Esophagus squamous epithelium (tissue), 5 donors: ENCODE measurements around the gene FCRL6. TPM values are rescaled to one million over a fixed set of nuclear protein-coding genes. Genes with fewer than 3 reads are reported as not detected.

Source experiments
- DNase-seq: peaks from one replicate; lab custom pipeline; 2025; lab: John Stamatoyannopoulos, UW
- H3K27ac ChIP-seq, 4 donors: fragments of 200-600 bp; sonication (generic); one replicate each; pipeline ENCODE4 v1.5.1; 2016 to 2019; ENCODE audit warnings: mild to moderate bottlenecking in 1 of 4
- H3K27me3 ChIP-seq, 4 donors: fragments of 200-600 bp; sonication (generic); 1 replicate in 3 of 4; 2 replicates in 1 of 4; pipeline versions ENCODE4 v1.5.1 to v1.6.0; 2017 to 2021; ENCODE audit warnings: antibody characterized with exemption in 1 of 4
- H3K36me3 ChIP-seq, 3 donors: fragments of 200-600 bp; sonication (generic); one replicate each; pipeline ENCODE4 v1.5.1; 2016 to 2019
- H3K4me1 ChIP-seq, 3 donors: fragments of 200-600 bp; sonication (generic); one replicate each; pipeline ENCODE4 v1.5.1; 2017 to 2019
- H3K4me3 ChIP-seq, 4 donors: fragments of 200-600 bp; sonication (generic); 1 replicate in 3 of 4; 2 replicates in 1 of 4; pipeline ENCODE4 v1.5.1; 2016 to 2019; ENCODE audit warnings: mild to moderate bottlenecking in 2 of 4, moderate library complexity in 1 of 4
- H3K9me3 ChIP-seq, 3 donors: fragments of 200-600 bp; sonication (generic); one replicate each; pipeline ENCODE4 v1.5.1; 2016 to 2019
- POLR2A ChIP-seq, 4 donors: fragments of 450-650 bp; IDR thresholded peaks; one replicate each; pipeline ENCODE4 v1.6.1; 2017; ENCODE audit warnings: antibody characterized with exemption in 4 of 4, mild to moderate bottlenecking in 4 of 4, moderate library complexity in 3 of 4
- WGBS, 2 donors: methylation state at CpG; one replicate each; pipeline ENCODE4 v1.1.5; 2018; 5-methylcytosine and 5-hydroxymethylcytosine counted together
- intact Hi-C: fragments of 100-400 bp; cut with DNase I; formaldehyde crosslinking; loops from one replicate; pipeline ENCODE4 v1.15.0; 2022
- total RNA-seq, 4 donors: library from RNA; depleted of rRNA; stranded (reverse); fragments of >200 nt; gene quantifications; one replicate each; pipeline ENCODE4 v1.1.0, GENCODE V29; 2016
- TF ChIP-seq, protein P1 (sequence below), 6 experiments: fragments of 450-650 bp in 4 of 6; fragments of 200-600 bp in 2 of 6; sonication (generic) in 2 of 6; IDR thresholded peaks; one replicate each; pipeline ENCODE4 v1.5.1; 2016 to 2019; ENCODE audit warnings: antibody characterized with exemption in 6 of 6, mild to moderate bottlenecking in 4 of 6, moderate library complexity in 4 of 6
- donor health status: DM: yes; HTN: yes; CAD: no.

Gene FCRL6
- total RNA-seq = under 1 TPM in 1 of 4 donors, not detected in 3; 0.76 TPM

DNA sequence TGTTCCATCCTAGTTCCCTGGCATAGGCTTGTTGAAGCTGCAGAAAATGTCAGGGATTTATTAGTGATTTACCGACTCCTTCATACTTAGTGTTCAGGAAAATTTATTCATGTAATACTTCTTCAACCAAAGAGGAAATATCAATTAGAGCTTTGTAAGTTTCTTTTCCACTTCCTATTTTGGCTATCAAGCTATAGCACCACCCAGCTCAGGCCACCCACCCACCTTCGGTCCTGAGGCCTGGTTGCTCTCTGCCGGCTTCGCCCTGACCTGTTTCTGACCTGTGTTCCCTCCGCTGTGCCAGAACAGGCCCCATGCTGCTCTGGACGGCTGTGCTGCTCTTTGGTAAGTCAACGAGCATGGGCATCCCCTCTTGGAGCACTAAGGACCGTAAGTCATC lies at the start of gene FCRL6:
Gene FCRL6 (plus strand): TSS at position 250 of the 400 bp plus-strand sequence. CDS start 65 bp downstream, at position 315.
- Histone ChIP-seq H3K4me3 (no peak within 1 kb of the TSS), H3K27me3 (peaks cover 0 to 3% (median 0%) of the 10 kb centered on the region in 4 donors), H3K4me1 (no peaks in the 10 kb centered on the region), H3K36me3 (no peaks in the 10 kb centered on the region), H3K9me3 (no peaks in the 10 kb centered on the region), H3K27ac (no peak within 1 kb of the TSS)
- 69 to 81% methylated on average over 6 to 8 of the region's 8 CpGs for WGBS, 2 donors
- no peak for DNase-seq
- TF ChIP-seq, protein P1, sequence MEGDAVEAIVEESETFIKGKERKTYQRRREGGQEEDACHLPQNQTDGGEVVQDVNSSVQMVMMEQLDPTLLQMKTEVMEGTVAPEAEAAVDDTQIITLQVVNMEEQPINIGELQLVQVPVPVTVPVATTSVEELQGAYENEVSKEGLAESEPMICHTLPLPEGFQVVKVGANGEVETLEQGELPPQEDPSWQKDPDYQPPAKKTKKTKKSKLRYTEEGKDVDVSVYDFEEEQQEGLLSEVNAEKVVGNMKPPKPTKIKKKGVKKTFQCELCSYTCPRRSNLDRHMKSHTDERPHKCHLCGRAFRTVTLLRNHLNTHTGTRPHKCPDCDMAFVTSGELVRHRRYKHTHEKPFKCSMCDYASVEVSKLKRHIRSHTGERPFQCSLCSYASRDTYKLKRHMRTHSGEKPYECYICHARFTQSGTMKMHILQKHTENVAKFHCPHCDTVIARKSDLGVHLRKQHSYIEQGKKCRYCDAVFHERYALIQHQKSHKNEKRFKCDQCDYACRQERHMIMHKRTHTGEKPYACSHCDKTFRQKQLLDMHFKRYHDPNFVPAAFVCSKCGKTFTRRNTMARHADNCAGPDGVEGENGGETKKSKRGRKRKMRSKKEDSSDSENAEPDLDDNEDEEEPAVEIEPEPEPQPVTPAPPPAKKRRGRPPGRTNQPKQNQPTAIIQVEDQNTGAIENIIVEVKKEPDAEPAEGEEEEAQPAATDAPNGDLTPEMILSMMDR (IDR thresholded peaks at IDR 0.05) = no peak
- TF ChIP-seq POLR2A (IDR thresholded peaks at IDR 0.05) = no peak
- intact Hi-C loops = loop anchor here (10.0 kb wide), 1 partner anchor 203 kb away; no protein-coding TSS in a partner anchor

- Histone ChIP-seq H3K4me3 (no peak overlapping the region), H3K36me3 (no peaks in the 10 kb centered on the region), H3K4me1 (peaks cover 0 to 17% (median 9%) of the 10 kb centered on the region in 3 donors), H3K27me3 (no peaks in the 10 kb centered on the region), H3K27ac (peak overlapping the region in 2 of 4 donors; percentile 7 to 65), H3K9me3 (no peaks in the 10 kb centered on the region)
- WGBS, 2 donors = 57 to 78% methylated on average over 4 of the region's 4 CpGs
- no peak for TF ChIP-seq POLR2A (IDR thresholded peaks at IDR 0.05)
- TF ChIP-seq, protein P1 (IDR thresholded peaks at IDR 0.05) = no peak
- DNase-seq = no peak
- intact Hi-C loops = no loop called here
These were observed 48.8 kb upstream of the FCRL6 start for GRCh38 chr1:159753386-159753785.

DNA sequence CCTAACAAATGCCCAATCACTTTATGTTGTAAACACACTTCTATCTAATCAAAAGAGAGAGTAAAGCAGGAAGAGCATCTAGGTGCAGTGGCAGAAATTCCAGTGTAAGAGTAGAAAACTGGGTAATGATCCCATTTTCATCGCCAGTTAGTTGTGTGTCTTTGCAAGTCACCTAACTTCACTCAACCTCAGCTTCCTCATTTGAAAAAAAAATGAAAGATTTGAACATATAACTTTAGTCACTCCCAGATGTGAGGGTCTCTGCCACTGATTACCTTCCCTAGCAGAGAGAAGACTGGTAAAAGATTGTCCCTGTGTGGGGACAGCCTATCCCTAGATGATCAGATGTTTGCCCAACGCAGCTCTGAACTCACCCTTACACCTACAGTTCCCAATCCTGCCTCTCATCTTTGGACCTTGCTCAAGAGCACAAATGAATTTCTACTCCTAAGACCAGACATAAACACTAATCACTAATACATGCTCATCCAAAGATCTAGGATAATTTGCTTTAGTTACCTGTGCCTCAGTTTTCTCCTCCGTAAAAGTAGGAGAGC lies 46.6 kb upstream of the FCRL6 start:
- TF ChIP-seq, protein P1 (IDR thresholded peaks at IDR 0.05) = no peak
- TF ChIP-seq POLR2A (IDR thresholded peaks at IDR 0.05) = no peak
- Histone ChIP-seq H3K4me3 (no peak overlapping the region), H3K27me3 (no peaks in the 10 kb centered on the region), H3K9me3 (no peaks in the 10 kb centered on the region), H3K36me3 (no peaks in the 10 kb centered on the region), H3K27ac (no peak overlapping the region), H3K4me1 (peaks cover 0 to 17% (median 9%) of the 10 kb centered on the region in 3 donors)
- WGBS, 2 donors = 82 to 90% methylated on average over 3 of the region's 3 CpGs
- DNase-seq = no peak
- intact Hi-C loops = no loop called here

GRCh38 chr1:159756397-159756796 lies 45.8 kb upstream of the FCRL6 start:
- DNase-seq = no peak

DNA sequence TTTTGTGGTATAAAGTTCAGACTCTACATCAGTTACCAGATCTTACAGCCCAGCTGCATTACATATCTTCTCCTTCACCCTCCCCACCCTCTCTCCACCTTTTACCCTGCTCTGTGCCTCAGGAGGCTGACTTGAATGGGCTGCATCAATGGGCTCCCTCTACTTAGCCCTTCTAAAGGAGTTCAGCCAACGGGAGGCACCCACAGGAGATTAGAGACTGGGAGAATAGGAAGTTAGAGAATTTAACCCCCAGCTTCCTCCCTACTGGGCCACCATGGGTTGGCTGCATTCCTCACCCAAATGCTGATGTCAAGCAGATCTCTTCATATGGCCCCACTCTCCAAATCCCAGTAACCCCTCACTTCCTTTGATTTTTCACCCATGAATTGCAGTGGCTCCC lies 38.5 kb upstream of the FCRL6 start:
- Histone ChIP-seq H3K27me3 (peaks cover 0 to 8% (median 0%) of the 10 kb centered on the region in 4 donors), H3K4me1 (no peaks in the 10 kb centered on the region), H3K27ac (no peak overlapping the region), H3K4me3 (no peak overlapping the region), H3K36me3 (no peaks in the 10 kb centered on the region), H3K9me3 (no peaks in the 10 kb centered on the region)
- DNase-seq = no peak
- TF ChIP-seq, protein P1 (IDR thresholded peaks at IDR 0.05) = no peak
- no peak for TF ChIP-seq POLR2A (IDR thresholded peaks at IDR 0.05)
- WGBS, 2 donors = 0 to 15% methylated on average over 1 of the region's 1 CpG
- intact Hi-C loops = no loop called here

More at GRCh38 chr1:159756397-159756796, 45.8 kb upstream of the FCRL6 start:
- Histone ChIP-seq H3K9me3 (no peaks in the 10 kb centered on the region), H3K36me3 (no peaks in the 10 kb centered on the region), H3K27me3 (no peaks in the 10 kb centered on the region), H3K27ac (no peak overlapping the region), H3K4me1 (peaks cover 0 to 16% (median 9%) of the 10 kb centered on the region in 3 donors), H3K4me3 (no peak overlapping the region)
- intact Hi-C loops = no loop called here
- TF ChIP-seq, protein P1 (IDR thresholded peaks at IDR 0.05) = no peak
- TF ChIP-seq POLR2A (IDR thresholded peaks at IDR 0.05) = no peak
